Neural crest cell (in vitro differentiated cells): ENCODE results near the gene CDKN1C. TPM values are rescaled to one million over a fixed set of nuclear protein-coding genes. Genes with fewer than 3 reads are reported as not detected.

Experiments
- DNase-seq: peaks from one replicate; pipeline ENCODE4 v3.0.0; 2021; ENCODE audit warnings: low read depth, mixed read lengths, low spot score
- H3K27ac Mint-ChIP-seq: one replicate; pipeline ENCODE4 v1.8.0; 2021; ENCODE audit warnings: mild to moderate bottlenecking, mixed read lengths; ENCODE audit not compliant: unreplicated experiment
- H3K27me3 Mint-ChIP-seq: 2 replicates; pipeline ENCODE4 v1.8.0; 2021; ENCODE audit warnings: low read depth, mild to moderate bottlenecking, mixed read lengths
- H3K36me3 Mint-ChIP-seq: 2 replicates; pipeline ENCODE4 v1.8.0; 2021; ENCODE audit warnings: low read depth, mild to moderate bottlenecking, mixed read lengths
- H3K4me1 Mint-ChIP-seq: 2 replicates; pipeline ENCODE4 v1.8.0; 2021; ENCODE audit warnings: mixed read lengths
- H3K4me3 Mint-ChIP-seq: one replicate; pipeline ENCODE4 v1.8.0; 2021; ENCODE audit warnings: mild to moderate bottlenecking, mixed read lengths
- H3K9me3 Mint-ChIP-seq: 2 replicates; pipeline ENCODE4 v1.8.0; 2021; ENCODE audit warnings: mixed read lengths
- CTCF ChIP-seq: fragments of 200-600 bp; sonication (generic); conservative IDR thresholded peaks from 2 replicates; pipeline ENCODE4 v1.5.0; 2021; ENCODE audit warnings: antibody characterized with exemption, mild to moderate bottlenecking
- total RNA-seq: library from RNA; stranded (reverse); gene quantifications from 2 replicates; pipeline ENCODE4 v1.2.1, GENCODE V29; 2021

CDKN1C gene
- total RNA-seq, 1 donor from 2014 or later = 78.3 TPM

- peaks cover 33% of the 10 kb centered on the region for H3K4me1 Mint-ChIP-seq
- no peak overlapping the region for H3K27ac Mint-ChIP-seq
- DNase-seq = no peak
- H3K9me3 Mint-ChIP-seq = peaks cover 6% of the 10 kb centered on the region
- no peaks in the 10 kb centered on the region for H3K36me3 Mint-ChIP-seq
- H3K27me3 Mint-ChIP-seq = no peaks in the 10 kb centered on the region
- TF ChIP-seq CTCF = no peak
- H3K4me3 Mint-ChIP-seq = peak overlapping the region; percentile 71
Observed at GRCh38 chr11:2902784-2903671, 17.5 kb upstream of the CDKN1C start.

GRCh38 chr11:2901854-2902783 lies 16.5 kb upstream of the CDKN1C start:
- Mint-ChIP-seq H3K4me3 (peak overlapping the region; percentile 77), H3K4me1 (peaks cover 37% of the 10 kb centered on the region), H3K27me3 (no peaks in the 10 kb centered on the region), H3K9me3 (peaks cover 6% of the 10 kb centered on the region), H3K36me3 (no peaks in the 10 kb centered on the region), H3K27ac (peak overlapping the region; percentile 27)
- no peak for TF ChIP-seq CTCF
- peak; percentile 76 for DNase-seq

- H3K27ac Mint-ChIP-seq = peak overlapping the region; percentile 84
- TF ChIP-seq CTCF = no peak
- H3K27me3 Mint-ChIP-seq = no peaks in the 10 kb centered on the region
- H3K4me1 Mint-ChIP-seq = peaks cover 37% of the 10 kb centered on the region
- DNase-seq = no peak
- no peaks in the 10 kb centered on the region for H3K36me3 Mint-ChIP-seq
- H3K4me3 Mint-ChIP-seq = peak overlapping the region; percentile 71
- peaks cover 3% of the 10 kb centered on the region for H3K9me3 Mint-ChIP-seq
Observed at GRCh38 chr11:2901196-2901796, 15.7 kb upstream of the CDKN1C start.

GRCh38 chr11:2899080-2899783 lies 13.7 kb upstream of the CDKN1C start:
- peak overlapping the region; percentile 89 for H3K27ac Mint-ChIP-seq
- peaks cover 37% of the 10 kb centered on the region for H3K4me1 Mint-ChIP-seq
- no peak for DNase-seq
- no peaks in the 10 kb centered on the region for H3K36me3 Mint-ChIP-seq
- no peaks in the 10 kb centered on the region for H3K9me3 Mint-ChIP-seq
- no peak for TF ChIP-seq CTCF
- H3K27me3 Mint-ChIP-seq = no peaks in the 10 kb centered on the region
- peak overlapping the region; percentile 57 for H3K4me3 Mint-ChIP-seq
